Right atrium auricular region (tissue), 2 donors: ENCODE data around the gene ADAM30. TPM values are rescaled to one million over a fixed set of nuclear protein-coding genes. Genes with fewer than 3 reads are reported as not detected.

Source experiments
- DNase-seq: peaks from one replicate; pipeline ENCODE4 v3.0.0-alpha.2; 2019; ENCODE audit warnings: low spot score
- H3K27ac ChIP-seq, 2 donors: fragments of 200-600 bp; sonication (generic); 1 replicate in 1 of 2; 2 replicates in 1 of 2; pipeline ENCODE4 v1.5.1; 2016 to 2019
- H3K27me3 ChIP-seq, 2 donors: fragments of 200-600 bp; sonication (generic); one replicate each; pipeline versions ENCODE4 v1.5.1 to v1.6.0; 2017 to 2019
- H3K36me3 ChIP-seq: fragments of 200-600 bp; sonication (generic); one replicate; pipeline ENCODE4 v1.5.1; 2016
- H3K4me1 ChIP-seq, 2 donors: fragments of 200-600 bp; sonication (generic); one replicate each; pipeline versions ENCODE4 v1.5.1 to v1.6.0; 2017 to 2019
- H3K4me3 ChIP-seq, 2 donors: fragments of 200-600 bp; sonication (generic); 1 replicate in 1 of 2; 2 replicates in 1 of 2; pipeline ENCODE4 v1.5.1; 2017 to 2019; ENCODE audit warnings: mild to moderate bottlenecking in 1 of 2, moderate library complexity in 1 of 2
- H3K9me3 ChIP-seq, 2 donors: fragments of 200-600 bp; sonication (generic); one replicate each; pipeline ENCODE4 v1.5.1; 2019
- CTCF ChIP-seq, 2 donors: fragments of 200-600 bp; sonication (generic); IDR thresholded peaks; one replicate each; pipeline ENCODE4 v1.5.1; 2019; ENCODE audit warnings: antibody characterized with exemption in 2 of 2
- total RNA-seq, 2 donors: library from RNA; depleted of rRNA; stranded (reverse); fragments of >200 nt; gene quantifications; one replicate each; pipeline ENCODE4 v1.1.0, GENCODE V29; 2016

ADAM30 gene
- total RNA-seq, 2 donors from 2014 or later: not detected

- Histone ChIP-seq H3K36me3 (no peaks in the 10 kb centered on the region), H3K4me1 (no peaks in the 10 kb centered on the region), H3K9me3 (no peaks in the 10 kb centered on the region), H3K27me3 (no peaks in the 10 kb centered on the region), H3K4me3 (no peak overlapping the region), H3K27ac (no peak overlapping the region)
- DNase-seq: no peak
- TF ChIP-seq CTCF (IDR thresholded peaks at IDR 0.05): no peak
These were observed 8.9 kb downstream of the ADAM30 start for GRCh38 chr1:119887427-119887826.

- TF ChIP-seq CTCF (IDR thresholded peaks at IDR 0.05): peak; percentile 28 to 69
- Histone ChIP-seq H3K4me3 (no peak overlapping the region), H3K27me3 (no peaks in the 10 kb centered on the region), H3K9me3 (no peaks in the 10 kb centered on the region), H3K36me3 (no peaks in the 10 kb centered on the region), H3K27ac (no peak overlapping the region), H3K4me1 (no peaks in the 10 kb centered on the region)
- no peak for DNase-seq
These were observed 10.2 kb downstream of the ADAM30 start for GRCh38 chr1:119885903-119886783.

- no peaks in the 10 kb centered on the region for H3K27me3 ChIP-seq
- H3K4me3 ChIP-seq: no peak overlapping the region
- no peaks in the 10 kb centered on the region for H3K4me1 ChIP-seq
- TF ChIP-seq CTCF (IDR thresholded peaks at IDR 0.05): no peak
- DNase-seq: no peak
- H3K27ac ChIP-seq: no peak overlapping the region
- no peaks in the 10 kb centered on the region for H3K36me3 ChIP-seq
- H3K9me3 ChIP-seq: no peaks in the 10 kb centered on the region
These were observed 11.6 kb downstream of the ADAM30 start for GRCh38 chr1:119884711-119885110.

- no peak for DNase-seq
- no peaks in the 10 kb centered on the region for H3K4me1 ChIP-seq
- H3K4me3 ChIP-seq: no peak overlapping the region
- no peak for TF ChIP-seq CTCF (IDR thresholded peaks at IDR 0.05)
- no peaks in the 10 kb centered on the region for H3K9me3 ChIP-seq
- no peaks in the 10 kb centered on the region for H3K27me3 ChIP-seq
- H3K36me3 ChIP-seq: no peaks in the 10 kb centered on the region
- no peak overlapping the region for H3K27ac ChIP-seq
These were observed 12.5 kb downstream of the ADAM30 start for GRCh38 chr1:119883826-119884225.

- Histone ChIP-seq H3K4me1 (no peaks in the 10 kb centered on the region), H3K36me3 (no peaks in the 10 kb centered on the region), H3K9me3 (no peaks in the 10 kb centered on the region), H3K27me3 (no peaks in the 10 kb centered on the region), H3K4me3 (no peak overlapping the region), H3K27ac (no peak overlapping the region)
- DNase-seq: no peak
- no peak for TF ChIP-seq CTCF (IDR thresholded peaks at IDR 0.05)
These were observed 13.9 kb downstream of the ADAM30 start for GRCh38 chr1:119882132-119883049.
